ENCODE measurements around the gene CLK4.

Gene CLK4

GRCh38 chr5:178555771-178556211, 71.1 kb downstream of the CLK4 start:
- no peak overlapping the region for H3K23ac ChIP-seq (ENCODE audit: low read depth, low read length, poor library complexity)
- no peak overlapping the region for H4K91ac ChIP-seq (ENCODE audit: low read depth, low read length, poor library complexity)
- peaks cover 2 to 6% of the 10 kb centered on the region in 2 donors for H3K4me1 ChIP-seq (ENCODE audit: control insufficient read depth in 2 of 2, insufficient read depth in 1 of 2, low read depth in 1 of 2, low read length in 2 of 2)
- H4K8ac ChIP-seq (ENCODE audit: low read depth, low read length), result no peak overlapping the region
- no peak overlapping the region for H3K4ac ChIP-seq (ENCODE audit: low read length)
- H2BK12ac ChIP-seq (ENCODE audit: low read length), result no peak overlapping the region
- H3K18ac ChIP-seq (ENCODE audit: low read length), result no peak overlapping the region
- H2BK15ac ChIP-seq (ENCODE audit: low read length), result no peak overlapping the region
- no peak overlapping the region for H3K14ac ChIP-seq (ENCODE audit: low read length)
- no CpG with 5 or more reads among the region's 14 CpGs for WGBS, 2 donors (ENCODE audit: extremely low coverage in 2 of 2, insufficient read length in 2 of 2, insufficient replicate concordance in 1 of 2)
- peak overlapping the region; percentile 68 for H2AFZ ChIP-seq (ENCODE audit: low read length)
- H3K27me3 ChIP-seq (ENCODE audit: control insufficient read depth in 3 of 3, insufficient read depth in 3 of 3, low read depth in 1 of 3, low read length in 3 of 3), result peaks cover 0 to 16% (median 0%) of the 10 kb centered on the region in 3 experiments
- H3K27ac ChIP-seq (replicated peaks; ENCODE audit: low read length), result no peak overlapping the region
- H2BK120ac ChIP-seq (ENCODE audit: low read depth, low read length), result no peak overlapping the region
- peaks cover 0 to 7% of the 10 kb centered on the region in 2 donors for H3K9me3 ChIP-seq (replicated peaks in 1 of 2; ENCODE audit: control insufficient read depth in 2 of 2, insufficient read depth in 1 of 2, low read depth in 1 of 2, low read length in 2 of 2)
- H3K36me3 ChIP-seq (replicated peaks in 1 of 2; ENCODE audit: control insufficient read depth in 2 of 2, insufficient read depth in 2 of 2, low read length in 2 of 2), result no peaks in the 10 kb centered on the region
- no peak overlapping the region for H3K4me2 ChIP-seq (ENCODE audit: insufficient read depth, low read length, poor library complexity, severe bottlenecking)
- no peak overlapping the region for H2BK5ac ChIP-seq (ENCODE audit: low read length)
- H3K9ac ChIP-seq (ENCODE audit: low read depth, low read length, poor library complexity), result no peak overlapping the region
- H3K79me1 ChIP-seq (ENCODE audit: low read depth, low read length), result no peaks in the 10 kb centered on the region
- no peak overlapping the region for H3K4me3 ChIP-seq (ENCODE audit: low read length in 2 of 2)
- DNase-seq (ENCODE audit: low spot score), result no peak
- peak overlapping the region; percentile 31 for H2AK5ac ChIP-seq (ENCODE audit: low read depth, low read length)

- peaks cover 0 to 16% (median 0%) of the 10 kb centered on the region in 3 experiments for H3K27me3 ChIP-seq (ENCODE audit: control insufficient read depth in 3 of 3, insufficient read depth in 3 of 3, low read depth in 1 of 3, low read length in 3 of 3)
- no peak overlapping the region for H2BK5ac ChIP-seq (ENCODE audit: low read length)
- no peak overlapping the region for H3K14ac ChIP-seq (ENCODE audit: low read length)
- H3K36me3 ChIP-seq (replicated peaks in 1 of 2; ENCODE audit: control insufficient read depth in 2 of 2, insufficient read depth in 2 of 2, low read length in 2 of 2), result no peaks in the 10 kb centered on the region
- peak overlapping the region; percentile 14 for H3K18ac ChIP-seq (ENCODE audit: low read length)
- H3K27ac ChIP-seq (replicated peaks; ENCODE audit: low read length), result no peak overlapping the region
- no CpG with 5 or more reads among the region's 7 CpGs for WGBS, 2 donors (ENCODE audit: extremely low coverage in 2 of 2, insufficient read length in 2 of 2, insufficient replicate concordance in 1 of 2)
- H3K23ac ChIP-seq (ENCODE audit: low read depth, low read length, poor library complexity), result no peak overlapping the region
- H2BK120ac ChIP-seq (ENCODE audit: low read depth, low read length), result no peak overlapping the region
- H4K91ac ChIP-seq (ENCODE audit: low read depth, low read length, poor library complexity), result no peak overlapping the region
- no peak overlapping the region for H3K4me2 ChIP-seq (ENCODE audit: insufficient read depth, low read length, poor library complexity, severe bottlenecking)
- DNase-seq (ENCODE audit: low spot score), result no peak
- H3K9me3 ChIP-seq (replicated peaks in 1 of 2; ENCODE audit: control insufficient read depth in 2 of 2, insufficient read depth in 1 of 2, low read depth in 1 of 2, low read length in 2 of 2), result peaks cover 0 to 7% of the 10 kb centered on the region in 2 donors
- no peak overlapping the region for H3K4ac ChIP-seq (ENCODE audit: low read length)
- no peak overlapping the region for H3K4me3 ChIP-seq (ENCODE audit: low read length in 2 of 2)
- H2AFZ ChIP-seq (ENCODE audit: low read length), result no peak overlapping the region
- peaks cover 2 to 6% of the 10 kb centered on the region in 2 donors for H3K4me1 ChIP-seq (ENCODE audit: control insufficient read depth in 2 of 2, insufficient read depth in 1 of 2, low read depth in 1 of 2, low read length in 2 of 2)
- no peak overlapping the region for H2AK5ac ChIP-seq (ENCODE audit: low read depth, low read length)
- H3K79me1 ChIP-seq (ENCODE audit: low read depth, low read length), result no peaks in the 10 kb centered on the region
- no peak overlapping the region for H4K8ac ChIP-seq (ENCODE audit: low read depth, low read length)
- no peak overlapping the region for H2BK15ac ChIP-seq (ENCODE audit: low read length)
- H3K9ac ChIP-seq (ENCODE audit: low read depth, low read length, poor library complexity), result no peak overlapping the region
- no peak overlapping the region for H2BK12ac ChIP-seq (ENCODE audit: low read length)
Observed at GRCh38 chr5:178555005-178555404, 71.8 kb downstream of the CLK4 start.

- no peak overlapping the region for H3K27ac ChIP-seq (replicated peaks; ENCODE audit: low read length)
Observed at GRCh38 chr5:178554311-178554710, 72.5 kb downstream of the CLK4 start.

GRCh38 chr5:178553517-178553916, 73.3 kb downstream of the CLK4 start:
- H3K27me3 ChIP-seq (ENCODE audit: control insufficient read depth in 3 of 3, insufficient read depth in 3 of 3, low read depth in 1 of 3, low read length in 3 of 3), result peaks cover 0 to 16% (median 0%) of the 10 kb centered on the region in 3 experiments
- no peak for DNase-seq (ENCODE audit: low spot score)
- H4K8ac ChIP-seq (ENCODE audit: low read depth, low read length), result no peak overlapping the region
- H3K4ac ChIP-seq (ENCODE audit: low read length), result no peak overlapping the region
- H3K36me3 ChIP-seq (replicated peaks in 1 of 2; ENCODE audit: control insufficient read depth in 2 of 2, insufficient read depth in 2 of 2, low read length in 2 of 2), result no peaks in the 10 kb centered on the region
- H3K9me3 ChIP-seq (replicated peaks in 1 of 2; ENCODE audit: control insufficient read depth in 2 of 2, insufficient read depth in 1 of 2, low read depth in 1 of 2, low read length in 2 of 2), result peaks cover 0 to 7% of the 10 kb centered on the region in 2 donors
- H2AK5ac ChIP-seq (ENCODE audit: low read depth, low read length), result no peak overlapping the region
- no peaks in the 10 kb centered on the region for H3K79me1 ChIP-seq (ENCODE audit: low read depth, low read length)
- no peak overlapping the region for H3K23ac ChIP-seq (ENCODE audit: low read depth, low read length, poor library complexity)
- H2BK5ac ChIP-seq (ENCODE audit: low read length), result no peak overlapping the region
- no peak overlapping the region for H3K18ac ChIP-seq (ENCODE audit: low read length)
- H2AFZ ChIP-seq (ENCODE audit: low read length), result no peak overlapping the region
- H3K4me1 ChIP-seq (ENCODE audit: control insufficient read depth in 2 of 2, insufficient read depth in 1 of 2, low read depth in 1 of 2, low read length in 2 of 2), result peaks cover 2 to 6% of the 10 kb centered on the region in 2 donors
- H3K4me3 ChIP-seq (ENCODE audit: low read length in 2 of 2), result no peak overlapping the region
- no peak overlapping the region for H3K27ac ChIP-seq (replicated peaks; ENCODE audit: low read length)
- H3K9ac ChIP-seq (ENCODE audit: low read depth, low read length, poor library complexity), result no peak overlapping the region
- H4K91ac ChIP-seq (ENCODE audit: low read depth, low read length, poor library complexity), result no peak overlapping the region
- WGBS, 2 donors (ENCODE audit: extremely low coverage in 2 of 2, insufficient read length in 2 of 2, insufficient replicate concordance in 1 of 2), result no CpG with 5 or more reads among the region's 13 CpGs
- H2BK12ac ChIP-seq (ENCODE audit: low read length), result no peak overlapping the region
- H3K14ac ChIP-seq (ENCODE audit: low read length), result no peak overlapping the region
- no peak overlapping the region for H2BK15ac ChIP-seq (ENCODE audit: low read length)
- H3K4me2 ChIP-seq (ENCODE audit: insufficient read depth, low read length, poor library complexity, severe bottlenecking), result no peak overlapping the region
- H2BK120ac ChIP-seq (ENCODE audit: low read depth, low read length), result no peak overlapping the region

More at GRCh38 chr5:178554311-178554710, 72.5 kb downstream of the CLK4 start:
- Histone ChIP-seq H3K23ac (ENCODE audit: low read depth, low read length, poor library complexity) (no peak overlapping the region), H3K27me3 (ENCODE audit: control insufficient read depth in 3 of 3, insufficient read depth in 3 of 3, low read depth in 1 of 3, low read length in 3 of 3) (peaks cover 0 to 16% (median 0%) of the 10 kb centered on the region in 3 experiments), H3K4me3 (ENCODE audit: low read length in 2 of 2) (no peak overlapping the region), H2BK12ac (ENCODE audit: low read length) (no peak overlapping the region), H3K79me1 (ENCODE audit: low read depth, low read length) (no peaks in the 10 kb centered on the region), H4K91ac (ENCODE audit: low read depth, low read length, poor library complexity) (no peak overlapping the region), H2BK5ac (ENCODE audit: low read length) (no peak overlapping the region), H2BK120ac (ENCODE audit: low read depth, low read length) (no peak overlapping the region), H3K4me1 (ENCODE audit: control insufficient read depth in 2 of 2, insufficient read depth in 1 of 2, low read depth in 1 of 2, low read length in 2 of 2) (peaks cover 2 to 6% of the 10 kb centered on the region in 2 donors), H3K4me2 (ENCODE audit: insufficient read depth, low read length, poor library complexity, severe bottlenecking) (no peak overlapping the region), H2BK15ac (ENCODE audit: low read length) (no peak overlapping the region), H3K4ac (ENCODE audit: low read length) (no peak overlapping the region), H2AK5ac (ENCODE audit: low read depth, low read length) (no peak overlapping the region), H3K36me3 (replicated peaks in 1 of 2; ENCODE audit: control insufficient read depth in 2 of 2, insufficient read depth in 2 of 2, low read length in 2 of 2) (no peaks in the 10 kb centered on the region), H2AFZ (ENCODE audit: low read length) (no peak overlapping the region), H3K9ac (ENCODE audit: low read depth, low read length, poor library complexity) (no peak overlapping the region), H4K8ac (ENCODE audit: low read depth, low read length) (no peak overlapping the region), H3K18ac (ENCODE audit: low read length) (no peak overlapping the region), H3K9me3 (replicated peaks in 1 of 2; ENCODE audit: control insufficient read depth in 2 of 2, insufficient read depth in 1 of 2, low read depth in 1 of 2, low read length in 2 of 2) (peaks cover 0 to 7% of the 10 kb centered on the region in 2 donors), H3K14ac (ENCODE audit: low read length) (no peak overlapping the region)
- WGBS, 2 donors (ENCODE audit: extremely low coverage in 2 of 2, insufficient read length in 2 of 2, insufficient replicate concordance in 1 of 2), result no CpG with 5 or more reads among the region's 11 CpGs
- no peak for DNase-seq (ENCODE audit: low spot score)

Measured in neuronal stem cell (in vitro differentiated cells).